ENCODE data around the gene LNX1.
A peak's percentile ranks its signal among the peaks of the same experiment; 100 is the strongest.

LNX1 gene

GRCh38 chr4:53591372-53591892 is at the start of gene LNX1:
Gene LNX1, minus strand, starts transcription at chr4:53591486. Its CDS starts 17,484 bp downstream, at chr4:53574002.
- no peak for TF ChIP-seq CTCF (IDR thresholded peaks at IDR 0.05)

DNA sequence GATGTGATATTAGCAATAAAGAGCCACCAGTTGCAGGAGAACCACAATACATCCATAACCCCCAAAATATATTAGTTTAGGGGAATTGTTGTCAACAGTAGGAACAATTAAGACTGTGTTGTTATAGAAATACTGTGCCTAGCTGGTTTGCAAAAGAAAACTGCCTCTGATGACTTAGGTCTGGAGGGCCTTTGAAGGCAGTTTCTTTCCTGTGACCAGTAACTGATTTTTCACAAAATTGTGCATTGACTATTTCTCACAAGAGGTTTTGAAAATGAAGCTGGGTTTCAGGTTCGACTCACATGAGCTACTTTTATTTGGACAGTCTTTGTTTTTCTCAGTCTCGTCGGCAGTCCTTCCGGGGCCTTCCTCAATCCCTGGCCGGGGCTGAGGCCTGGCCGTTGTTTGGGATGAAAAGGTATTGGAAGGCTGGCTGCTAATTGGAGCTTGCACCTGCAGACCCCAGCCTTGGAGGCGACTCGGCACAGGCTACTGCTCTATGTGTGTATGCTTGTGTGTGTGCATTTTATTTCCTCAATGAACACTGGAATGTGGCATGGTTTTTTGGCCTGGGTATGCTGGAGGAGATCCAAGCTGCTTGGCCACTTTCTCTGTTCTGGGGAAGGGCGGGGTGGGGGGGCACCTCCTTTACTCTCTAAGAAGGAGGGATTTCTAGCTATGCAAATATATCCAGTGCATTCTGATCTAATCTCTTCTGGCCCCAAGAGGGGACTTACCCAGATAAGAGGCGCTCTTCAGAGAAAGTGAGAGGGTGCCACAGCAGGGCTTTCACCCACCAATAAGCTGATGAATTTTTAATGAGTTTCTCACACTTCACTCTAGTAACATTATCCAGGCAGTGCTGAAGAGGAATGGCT is 49.5 kb upstream of the LNX1 start:
- Histone ChIP-seq H3K36me3 (ENCODE audit: control insufficient read depth, insufficient read depth, low read length) (no peaks in the 10 kb centered on the region), H3K27me3 (ENCODE audit: control insufficient read depth, insufficient read depth, low read length) (no peaks in the 10 kb centered on the region), H3K79me2 (no peaks in the 10 kb centered on the region), H3K4me3 (ENCODE audit: low read depth, low read length) (no peak overlapping the region), H2AFZ (no peak overlapping the region), H3K9ac (no peak overlapping the region), H3K27ac (no peak overlapping the region), H3K9me3 (ENCODE audit: control insufficient read depth, low read length) (no peaks in the 10 kb centered on the region), H3K4me2 (ENCODE audit: low read length) (no peak overlapping the region), H3K4me1 (no peaks in the 10 kb centered on the region)
- TF ChIP-seq CTCF (IDR thresholded peaks at IDR 0.05), result no peak

More at GRCh38 chr4:53591372-53591892, at the start of gene LNX1:
- no peaks in the 10 kb centered on the region for H3K27me3 ChIP-seq (ENCODE audit: control insufficient read depth, insufficient read depth, low read length)
- no peaks in the 10 kb centered on the region for H3K36me3 ChIP-seq (ENCODE audit: control insufficient read depth, insufficient read depth, low read length)
- H3K79me2 ChIP-seq, result no peaks in the 10 kb centered on the region
- peak within 1 kb of the TSS; percentile 85 for H3K4me2 ChIP-seq (ENCODE audit: low read length)
- H3K9ac ChIP-seq, result no peak within 1 kb of the TSS
- peak within 1 kb of the TSS; percentile 72 for H3K27ac ChIP-seq
- H3K9me3 ChIP-seq (ENCODE audit: control insufficient read depth, low read length), result no peaks in the 10 kb centered on the region
- H3K4me1 ChIP-seq, result no peaks in the 10 kb centered on the region
- H3K4me3 ChIP-seq (ENCODE audit: low read depth, low read length), result peak within 1 kb of the TSS; percentile 78
- peak within 1 kb of the TSS; percentile 74 for H2AFZ ChIP-seq

DNA sequence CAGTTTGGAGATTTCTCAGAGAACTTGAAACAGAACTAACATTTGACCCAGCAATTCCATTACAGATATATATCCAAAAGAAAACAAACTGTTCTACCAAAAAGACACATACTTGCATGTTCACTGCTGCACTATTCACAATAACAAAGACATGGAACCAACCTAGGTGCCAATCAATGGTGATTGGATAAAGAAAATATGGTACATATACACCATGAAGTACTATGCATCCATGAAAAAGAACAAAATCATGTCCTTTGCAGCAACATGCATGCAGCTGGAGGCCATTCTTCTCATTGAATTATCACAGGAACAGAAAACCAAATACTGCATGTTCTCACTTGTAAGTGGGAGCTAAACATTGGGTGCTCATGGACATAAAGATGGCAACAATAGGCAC is 47.6 kb upstream of the LNX1 start:
- Histone ChIP-seq H3K9me3 (ENCODE audit: control insufficient read depth, low read length) (no peaks in the 10 kb centered on the region), H3K79me2 (no peaks in the 10 kb centered on the region), H3K27ac (no peak overlapping the region), H3K4me1 (no peaks in the 10 kb centered on the region), H3K27me3 (ENCODE audit: control insufficient read depth, insufficient read depth, low read length) (no peaks in the 10 kb centered on the region), H3K4me3 (ENCODE audit: low read depth, low read length) (no peak overlapping the region), H3K4me2 (ENCODE audit: low read length) (no peak overlapping the region), H3K9ac (no peak overlapping the region), H3K36me3 (ENCODE audit: control insufficient read depth, insufficient read depth, low read length) (no peaks in the 10 kb centered on the region), H2AFZ (no peak overlapping the region)
- no peak for TF ChIP-seq CTCF (IDR thresholded peaks at IDR 0.05)

DNA sequence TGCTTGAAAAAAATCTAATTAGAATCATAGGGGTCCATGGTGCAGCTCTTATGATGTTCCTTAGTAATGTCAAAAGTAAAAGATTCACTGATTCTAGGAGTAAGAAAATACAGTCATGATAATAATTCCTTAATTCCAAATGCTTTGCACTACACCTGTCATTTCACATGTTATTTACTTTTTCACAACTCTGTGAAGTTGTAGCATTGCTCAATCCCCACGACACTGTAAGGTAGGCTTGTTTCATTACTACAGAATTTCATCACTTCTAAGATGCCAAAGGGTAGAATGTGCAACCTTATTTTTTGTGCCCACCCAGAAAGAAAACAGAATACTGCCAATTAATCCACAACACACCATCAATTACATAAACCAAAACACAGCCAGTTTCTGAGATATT is 46.1 kb upstream of the LNX1 start:
- no peak overlapping the region for H3K27ac ChIP-seq
- no peak overlapping the region for H3K4me3 ChIP-seq (ENCODE audit: low read depth, low read length)
- H3K9me3 ChIP-seq (ENCODE audit: control insufficient read depth, low read length), result no peaks in the 10 kb centered on the region
- TF ChIP-seq CTCF (IDR thresholded peaks at IDR 0.05), result no peak
- H3K36me3 ChIP-seq (ENCODE audit: control insufficient read depth, insufficient read depth, low read length), result no peaks in the 10 kb centered on the region
- no peak overlapping the region for H3K9ac ChIP-seq
- H3K4me2 ChIP-seq (ENCODE audit: low read length), result no peak overlapping the region
- no peaks in the 10 kb centered on the region for H3K27me3 ChIP-seq (ENCODE audit: control insufficient read depth, insufficient read depth, low read length)
- no peaks in the 10 kb centered on the region for H3K4me1 ChIP-seq
- H3K79me2 ChIP-seq, result no peaks in the 10 kb centered on the region
- H2AFZ ChIP-seq, result no peak overlapping the region

Measured in parathyroid adenoma (tissue), 2 donors.